ENCODE data around the gene FUT6.
A peak's percentile ranks its signal among the peaks of the same experiment; 100 is the strongest.

Gene FUT6

DNA sequence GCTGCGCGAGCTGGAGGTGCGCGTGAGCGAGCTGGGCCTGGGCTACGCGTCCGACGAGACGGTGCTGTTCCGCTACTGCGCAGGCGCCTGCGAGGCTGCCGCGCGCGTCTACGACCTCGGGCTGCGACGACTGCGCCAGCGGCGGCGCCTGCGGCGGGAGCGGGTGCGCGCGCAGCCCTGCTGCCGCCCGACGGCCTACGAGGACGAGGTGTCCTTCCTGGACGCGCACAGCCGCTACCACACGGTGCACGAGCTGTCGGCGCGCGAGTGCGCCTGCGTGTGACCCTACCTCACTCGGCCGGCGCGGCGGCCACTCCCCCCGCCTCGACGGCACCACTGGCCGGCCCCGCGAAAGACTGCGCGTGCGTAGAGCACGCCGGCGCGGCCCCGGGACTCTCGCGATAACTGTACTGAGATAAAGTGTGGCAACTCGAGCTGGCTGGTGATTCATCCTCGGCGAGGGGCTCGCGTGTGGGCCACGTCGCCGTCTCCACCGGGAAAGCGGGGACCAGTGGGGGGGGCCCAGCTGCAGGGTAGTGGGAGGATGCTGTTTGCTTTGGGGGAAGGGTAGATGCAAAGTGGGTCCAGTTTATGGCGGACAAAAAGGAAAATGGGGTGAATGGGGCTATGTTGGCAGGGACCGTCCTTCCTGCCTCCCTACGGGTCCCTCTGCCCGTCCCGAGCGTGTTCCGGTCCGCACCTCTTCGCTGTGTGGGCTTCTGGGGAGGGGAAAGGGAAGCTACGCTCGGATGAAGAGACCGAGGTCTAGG, 11.4 kb downstream of the FUT6 start:
- peak; percentile 87 for DNase-seq (ENCODE audit: low spot score)

DNA sequence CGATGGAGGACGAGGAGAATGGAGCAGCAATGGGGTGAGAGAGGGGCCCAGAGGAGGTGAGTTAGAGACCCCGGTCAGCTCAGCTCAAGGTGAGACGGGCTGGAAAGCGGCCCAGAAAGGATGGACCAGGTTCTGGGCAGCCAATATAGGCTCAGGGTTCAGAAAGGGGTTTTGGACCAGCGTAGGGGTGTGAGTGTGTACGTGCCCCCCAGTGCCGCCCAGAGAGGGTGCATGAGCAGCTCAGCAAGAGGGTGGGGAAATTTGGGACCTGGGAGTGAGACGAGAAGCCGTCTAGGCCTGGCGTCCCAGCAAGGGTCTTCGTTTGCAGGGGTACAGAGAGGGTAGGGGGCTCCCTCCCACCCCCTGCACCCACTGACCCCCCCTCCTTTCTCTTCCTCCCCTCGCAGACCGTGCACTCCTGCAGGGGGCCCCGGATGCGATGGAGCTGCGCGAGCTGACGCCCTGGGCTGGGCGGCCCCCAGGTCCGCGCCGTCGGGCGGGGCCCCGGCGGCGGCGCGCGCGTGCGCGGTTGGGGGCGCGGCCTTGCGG, 12.1 kb downstream of the FUT6 start:
- no peak for DNase-seq (ENCODE audit: low spot score)

DNA sequence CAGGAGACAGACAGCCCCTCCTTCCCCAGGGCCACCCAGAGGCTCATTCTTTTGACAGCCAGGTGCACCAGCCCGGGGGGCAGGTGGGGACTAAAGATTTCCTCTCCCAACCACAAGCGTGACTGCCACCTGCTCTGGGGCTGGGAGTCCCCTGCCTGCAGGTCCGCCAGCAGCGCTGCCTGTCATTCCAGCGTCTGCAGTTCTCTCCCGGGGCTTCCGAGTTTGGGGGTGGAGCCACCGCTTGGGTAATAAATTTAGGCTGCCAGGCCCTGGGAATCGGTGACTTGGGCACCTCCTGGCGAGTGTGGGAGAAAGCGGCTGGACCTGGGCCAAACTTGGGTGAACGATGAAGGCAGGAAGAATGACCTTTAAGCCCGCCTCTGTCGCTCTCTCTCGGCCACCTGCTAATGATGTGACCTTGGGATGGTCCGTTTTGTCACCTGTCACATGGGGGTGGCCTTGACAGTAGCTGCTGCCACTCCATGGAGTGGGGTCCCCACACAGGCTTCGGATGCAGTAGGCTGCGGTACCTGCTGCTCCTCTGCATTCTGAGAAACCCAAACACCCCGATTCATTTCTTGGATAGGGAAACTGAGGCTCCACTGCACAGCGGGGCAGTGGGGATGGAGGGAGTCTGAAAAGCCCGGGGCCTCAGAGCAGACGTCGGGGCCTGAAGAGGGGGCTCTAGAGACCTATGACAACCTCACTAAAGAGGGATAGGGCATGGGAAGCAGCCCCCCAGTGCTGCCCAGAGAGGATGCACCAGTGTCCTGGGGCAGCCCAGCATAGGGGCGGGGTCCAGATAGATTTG, 12.8 kb downstream of the FUT6 start:
- DNase-seq (ENCODE audit: low spot score), result peak; percentile 92

DNA sequence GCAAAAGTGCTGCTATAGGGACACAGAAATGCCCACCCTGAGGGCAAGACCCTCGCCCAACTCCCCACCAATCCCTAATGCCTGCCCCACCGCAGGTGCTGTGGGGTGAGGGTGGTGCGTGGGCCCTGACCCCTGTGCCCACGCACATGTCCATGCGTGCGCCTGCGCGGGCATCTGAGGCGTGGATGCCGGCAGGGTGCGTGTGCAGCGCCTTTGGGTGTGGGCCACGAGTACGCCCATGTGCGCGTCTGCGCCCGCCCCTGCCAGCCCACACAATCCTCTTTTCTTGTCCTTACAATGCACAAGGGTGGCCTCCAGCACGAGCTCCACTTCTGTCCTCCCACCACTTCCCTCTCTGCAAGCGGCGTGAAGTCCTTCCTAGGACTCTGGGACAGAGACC, 14.3 kb downstream of the FUT6 start:
- no peak for DNase-seq (ENCODE audit: low spot score)

DNA sequence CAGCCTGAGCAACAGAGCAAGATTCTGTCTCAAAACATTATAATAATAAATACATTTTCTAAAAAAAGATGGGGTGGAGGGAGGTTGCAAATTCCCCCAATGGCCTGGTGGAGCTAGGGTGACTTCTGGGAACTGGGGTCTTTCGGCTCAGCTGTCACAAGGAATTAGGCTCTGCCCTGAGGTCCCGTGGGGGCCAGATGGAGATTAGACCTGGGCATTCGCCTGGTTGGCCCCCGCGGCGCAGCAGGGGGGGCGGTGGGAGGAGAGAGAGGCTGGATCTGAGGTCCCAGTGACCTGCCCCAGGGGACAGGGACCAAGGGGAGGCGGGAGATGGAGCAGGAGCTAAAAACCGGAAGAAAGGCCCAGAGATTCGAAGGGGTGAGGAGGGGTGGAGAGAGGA, 14.8 kb downstream of the FUT6 start:
- no peak for DNase-seq (ENCODE audit: low spot score)

DNA sequence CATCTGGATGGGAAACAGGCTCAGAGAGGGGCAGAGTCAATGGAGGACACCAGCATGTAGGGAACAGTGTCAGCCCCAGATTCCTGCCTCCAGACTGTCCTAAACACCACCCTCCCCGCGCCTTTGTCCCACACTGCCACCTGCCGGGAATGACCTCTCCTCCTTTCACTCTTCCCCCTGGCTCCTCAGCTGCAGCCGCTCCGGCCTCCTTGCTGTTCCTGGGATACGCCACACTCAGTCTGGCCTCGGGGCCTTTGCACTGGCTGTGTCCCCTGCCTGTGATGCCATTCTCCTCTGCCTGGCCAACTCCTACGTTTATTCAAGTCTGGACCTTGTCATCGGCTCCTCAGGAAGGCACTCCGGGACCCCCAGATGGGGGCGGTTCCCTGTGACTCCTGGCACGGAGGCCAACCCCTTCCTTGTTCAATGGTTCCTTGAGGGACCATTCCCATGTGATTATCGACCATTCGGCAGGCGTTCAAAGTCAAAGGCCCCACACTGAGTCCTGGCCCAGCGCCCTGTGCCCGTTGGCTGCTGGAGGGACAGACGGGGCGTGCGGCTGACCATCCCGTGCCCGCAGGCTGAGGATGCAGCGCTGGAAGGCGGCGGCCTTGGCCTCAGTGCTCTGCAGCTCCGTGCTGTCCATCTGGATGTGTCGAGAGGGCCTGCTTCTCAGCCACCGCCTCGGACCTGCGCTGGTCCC, 15.8 kb downstream of the FUT6 start:
- DNase-seq (ENCODE audit: low spot score), result peak; percentile 40

DNA sequence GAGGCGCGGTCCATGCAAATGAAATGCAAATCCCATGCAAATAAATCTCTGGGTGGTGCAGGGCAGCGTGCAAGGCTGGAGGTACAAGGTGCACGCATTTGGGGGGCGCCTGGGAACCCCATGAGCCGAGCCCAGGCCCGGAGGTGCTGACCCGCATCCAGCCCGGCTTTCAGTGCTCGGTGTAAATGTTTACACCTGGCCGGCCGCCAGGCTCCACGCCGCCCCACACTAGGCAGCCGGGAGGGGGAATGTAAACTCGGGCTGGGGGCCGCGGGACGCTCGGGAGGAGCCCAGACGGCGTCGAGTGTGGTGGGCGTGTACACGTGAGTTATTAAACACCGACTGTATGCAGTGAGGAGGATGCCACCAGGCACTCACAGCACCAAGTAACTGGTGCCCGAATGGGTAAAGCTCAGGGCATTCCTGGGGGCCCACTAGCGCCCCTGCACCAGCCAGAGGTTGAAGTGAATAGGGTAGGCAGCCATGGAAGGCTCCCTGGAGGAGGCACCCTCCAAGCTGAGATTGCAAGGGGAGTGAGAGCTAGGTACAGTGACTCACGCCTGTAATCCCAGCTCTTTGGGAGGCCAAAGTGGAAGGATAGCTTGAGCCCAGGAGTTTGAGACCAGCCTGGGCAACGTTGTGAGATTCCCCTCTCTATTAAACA, 17.2 kb downstream of the FUT6 start:
- no peak for DNase-seq (ENCODE audit: low spot score)

DNA sequence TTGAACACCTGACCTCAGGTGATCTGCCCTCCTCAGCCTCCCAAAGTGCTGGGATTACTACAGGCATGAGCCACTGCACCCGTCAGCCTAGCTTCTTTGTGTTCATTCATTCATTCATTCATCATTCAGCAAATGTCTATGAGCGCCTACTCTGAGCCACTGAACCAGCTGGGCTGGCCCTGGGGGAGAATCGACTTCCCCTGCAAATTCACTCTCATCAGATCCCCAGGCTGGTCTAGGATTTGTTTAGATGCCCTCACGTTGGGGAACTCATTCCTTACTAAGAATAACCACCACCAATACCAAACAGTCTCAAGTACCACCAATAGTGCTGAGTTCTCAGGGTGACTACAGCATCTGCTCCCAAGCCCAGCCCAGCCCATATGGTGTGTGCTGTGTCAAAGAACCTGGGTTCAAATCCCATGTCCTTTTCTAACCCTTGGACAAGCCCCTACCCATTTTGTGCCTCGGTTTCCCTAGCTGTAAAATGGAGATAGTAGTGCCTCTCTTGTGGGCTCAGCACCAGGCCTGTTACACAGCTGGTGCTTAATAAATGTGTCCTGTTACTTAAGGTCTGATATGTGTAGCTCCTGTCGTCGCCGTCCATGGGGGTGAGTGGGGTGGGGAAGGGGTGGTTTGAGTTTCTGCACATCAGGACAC, 17.9 kb downstream of the FUT6 start:
- no peak for DNase-seq (ENCODE audit: low spot score)

DNA sequence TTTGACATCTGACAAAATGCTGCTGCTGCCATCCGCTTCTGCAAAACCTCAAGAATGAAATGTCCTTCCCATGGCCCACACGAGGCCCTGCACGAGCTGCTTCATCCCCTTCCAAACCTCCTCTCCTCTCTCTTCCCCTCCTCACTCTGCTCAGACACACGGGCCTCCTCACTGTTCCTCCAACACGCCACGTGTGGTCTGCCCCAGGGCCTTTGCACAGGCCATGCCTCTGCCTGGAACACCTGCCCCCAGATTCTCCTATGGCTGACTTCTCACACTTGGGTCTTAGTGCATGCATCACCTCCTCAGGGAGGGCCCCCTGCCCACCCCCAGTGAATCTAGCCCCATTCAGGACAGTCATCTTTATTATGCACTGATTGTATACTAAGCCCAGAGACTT, 18.7 kb downstream of the FUT6 start:
- DNase-seq (ENCODE audit: low spot score), result no peak

DNA sequence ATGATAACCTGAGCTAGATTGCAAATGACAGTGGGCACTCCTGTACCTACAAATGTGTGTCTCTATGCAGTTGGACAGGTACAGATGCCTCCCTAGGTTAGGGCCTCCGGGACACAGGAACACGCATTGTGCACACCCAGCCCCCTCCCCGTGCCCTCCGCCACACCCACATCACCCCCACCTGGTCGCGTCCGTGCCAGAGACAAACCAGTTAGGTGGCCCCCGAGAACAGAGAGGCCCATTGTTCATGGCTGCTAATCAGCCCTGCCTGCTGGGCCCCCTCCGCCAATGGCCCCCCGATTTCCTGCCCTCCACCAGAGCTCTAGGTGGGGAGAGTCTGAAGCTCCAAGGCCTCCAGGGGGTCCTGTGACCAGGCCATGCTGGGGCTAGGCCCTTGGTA, 20.9 kb downstream of the FUT6 start:
- DNase-seq (ENCODE audit: low spot score), result no peak

DNA sequence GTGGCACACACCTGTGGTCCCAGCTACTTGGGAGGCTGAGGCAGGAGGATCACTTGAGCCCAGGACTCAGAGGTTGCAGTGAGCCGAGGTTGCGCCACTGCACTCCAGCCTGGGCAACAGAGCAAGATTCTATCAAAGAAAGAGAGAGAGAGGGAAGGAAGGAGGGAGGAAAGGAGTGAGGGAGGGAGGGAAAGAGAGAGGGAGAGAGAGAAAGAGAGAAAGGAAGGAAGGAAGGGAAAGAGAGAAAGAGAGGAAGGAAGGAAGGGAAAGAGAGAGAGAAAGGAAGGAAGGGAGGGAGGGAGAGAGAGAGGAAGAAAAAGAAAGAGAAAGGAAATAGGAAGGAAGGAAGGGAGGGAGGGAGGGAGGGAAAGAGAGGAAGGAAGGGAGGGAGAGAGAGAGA, 22.3 kb downstream of the FUT6 start:
- no peak for DNase-seq (ENCODE audit: low spot score)

DNA sequence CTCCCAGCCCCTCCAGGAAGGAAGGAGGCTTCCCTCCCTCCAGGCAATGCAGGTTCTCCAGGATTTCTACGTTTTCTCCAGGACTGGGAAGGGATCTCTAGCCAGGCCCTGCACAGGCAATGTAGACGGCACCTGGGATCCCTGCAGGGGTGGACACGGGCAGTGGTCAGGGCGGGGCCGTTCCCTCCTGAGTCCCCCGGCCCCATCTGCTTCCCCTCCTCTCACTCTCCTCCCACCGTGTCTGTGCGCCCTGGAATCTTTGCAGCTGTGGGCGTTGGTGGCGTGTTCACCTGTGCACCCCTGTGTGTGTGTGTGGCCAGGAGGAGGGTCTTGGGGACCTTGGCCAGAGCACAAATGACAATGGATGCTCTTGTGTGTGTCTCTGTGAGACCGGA, 24.7 kb downstream of the FUT6 start:
- DNase-seq (ENCODE audit: low spot score), result no peak

DNA sequence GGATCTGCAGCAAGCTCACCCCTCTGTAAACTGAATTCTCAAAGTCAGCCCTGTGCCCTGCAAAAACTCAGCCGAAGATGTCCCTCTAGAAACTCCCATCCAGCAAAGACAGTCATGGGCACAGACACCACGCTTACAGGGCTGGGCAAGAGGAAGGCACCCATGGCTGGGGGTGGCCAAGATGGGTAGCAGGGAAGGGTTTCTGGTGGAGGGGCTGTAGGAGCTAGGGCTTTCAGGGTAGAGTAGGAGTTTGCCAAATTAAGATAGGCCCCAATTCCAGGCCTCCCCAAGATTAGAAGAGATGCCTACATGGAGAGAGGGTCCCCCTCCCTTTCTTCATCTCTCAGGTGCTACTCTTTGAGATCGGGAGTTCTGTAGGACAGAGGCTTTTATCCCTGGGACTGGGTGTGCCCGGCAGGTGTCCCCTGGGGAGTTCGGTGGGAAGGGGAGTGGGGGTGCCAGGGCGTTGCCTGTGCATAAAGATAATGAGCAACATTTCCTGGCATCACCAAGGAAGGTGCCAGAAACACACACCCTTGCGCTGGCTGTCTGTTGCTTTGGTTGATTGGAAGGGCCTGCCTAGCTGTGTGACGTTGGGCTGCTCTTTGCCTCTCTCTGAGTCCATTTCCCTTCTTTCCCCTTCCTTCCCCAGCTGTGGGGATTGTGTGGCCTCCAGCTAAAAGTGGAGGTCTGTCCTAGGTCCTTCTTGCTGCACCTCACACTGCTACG, 25.2 kb downstream of the FUT6 start:
- no peak for DNase-seq (ENCODE audit: low spot score)

DNA sequence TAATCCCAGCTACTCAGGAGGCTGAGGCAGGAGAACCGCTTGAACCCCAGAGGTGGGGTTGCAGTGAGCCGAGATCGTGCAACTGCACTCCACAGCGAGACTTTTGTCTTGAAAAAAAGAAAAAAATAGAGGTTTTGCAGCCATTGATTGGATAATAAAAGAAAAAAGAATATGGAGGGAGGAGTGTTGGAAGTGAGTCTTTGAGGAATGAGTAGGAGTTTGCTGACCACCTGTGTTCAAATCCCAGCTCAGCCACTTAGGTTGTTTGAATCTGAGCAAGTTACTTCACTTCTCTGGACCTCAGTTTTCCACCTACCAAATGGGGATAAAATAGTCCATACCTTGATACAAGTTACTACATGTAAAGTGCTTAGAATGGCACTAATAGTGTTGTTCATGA, 28.4 kb downstream of the FUT6 start:
- no peak for DNase-seq (ENCODE audit: low spot score)

DNA sequence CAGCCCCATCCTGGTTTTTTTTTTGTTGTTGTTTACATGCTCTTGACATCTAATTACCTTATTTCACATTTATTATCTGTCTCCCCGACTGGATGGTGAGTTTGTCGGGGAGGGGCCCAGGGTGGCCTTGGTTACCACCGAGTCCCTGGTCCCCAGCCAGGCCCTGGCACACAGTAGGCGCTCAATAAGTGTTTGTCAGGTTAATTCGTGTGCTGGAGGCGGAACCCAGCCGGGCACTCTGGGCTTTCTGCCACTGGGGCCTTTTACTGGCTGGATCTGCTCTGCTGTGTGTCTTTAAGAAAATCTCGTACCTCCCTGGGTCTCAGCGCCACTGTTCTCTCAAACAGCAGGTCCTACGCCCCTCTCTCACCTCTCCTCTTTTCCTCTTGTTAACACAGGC, 30.0 kb downstream of the FUT6 start:
- no peak for DNase-seq (ENCODE audit: low spot score)

DNA sequence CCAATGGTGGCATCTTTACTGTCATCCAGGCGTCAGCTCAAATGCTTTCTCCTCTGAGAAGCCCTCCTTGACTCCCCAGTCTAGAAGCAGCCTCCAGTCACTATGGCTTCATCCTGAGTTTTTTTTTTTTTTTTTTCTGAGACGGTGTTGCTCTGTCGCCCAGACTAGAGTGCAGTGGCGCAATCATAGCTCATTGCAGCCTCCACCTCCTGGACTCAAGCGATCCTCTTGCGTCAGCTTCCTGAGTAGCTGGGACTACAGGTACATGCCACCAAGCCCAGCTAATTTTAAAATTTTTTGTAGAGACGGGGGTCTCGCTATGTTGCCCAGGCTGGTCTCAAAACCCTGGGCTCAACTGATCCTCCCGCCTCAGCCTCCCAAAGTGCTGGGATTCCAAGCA, 30.4 kb downstream of the FUT6 start:
- DNase-seq (ENCODE audit: low spot score), result no peak

DNA sequence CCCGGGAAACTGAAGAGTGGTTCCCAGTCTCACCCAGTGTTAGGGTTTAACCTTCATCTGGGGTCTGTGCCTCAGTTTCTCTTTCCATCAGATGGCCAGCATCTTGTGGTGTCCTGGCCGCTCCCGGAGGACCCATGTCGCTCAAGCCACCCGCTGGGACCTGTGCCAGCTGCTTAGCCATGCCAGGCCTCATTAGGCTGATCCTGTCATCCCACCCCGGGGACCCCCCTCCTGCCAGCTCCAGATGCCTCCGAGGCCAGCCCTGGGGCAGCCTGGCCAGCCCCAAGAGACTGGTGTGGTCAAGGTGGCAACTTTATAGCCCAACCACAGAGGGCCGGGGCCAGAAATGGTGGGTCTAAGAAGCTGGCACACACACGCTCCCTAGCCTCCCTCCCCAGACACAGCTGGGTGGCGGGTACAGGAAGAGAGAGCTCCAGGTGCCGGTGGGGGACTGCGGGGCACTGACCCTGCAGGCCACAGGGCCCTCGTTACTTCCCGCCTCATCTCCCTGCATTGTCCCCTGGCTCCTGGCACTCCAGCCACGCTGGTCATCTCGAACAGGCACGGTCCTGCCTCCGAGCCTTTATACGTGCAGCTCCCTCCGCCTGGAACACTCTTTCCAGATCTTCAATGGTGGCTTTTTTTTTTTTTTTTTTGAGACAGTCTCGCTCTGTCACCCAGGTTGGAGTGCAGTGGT, 31.2 kb downstream of the FUT6 start:
- DNase-seq (ENCODE audit: low spot score), result no peak

DNA sequence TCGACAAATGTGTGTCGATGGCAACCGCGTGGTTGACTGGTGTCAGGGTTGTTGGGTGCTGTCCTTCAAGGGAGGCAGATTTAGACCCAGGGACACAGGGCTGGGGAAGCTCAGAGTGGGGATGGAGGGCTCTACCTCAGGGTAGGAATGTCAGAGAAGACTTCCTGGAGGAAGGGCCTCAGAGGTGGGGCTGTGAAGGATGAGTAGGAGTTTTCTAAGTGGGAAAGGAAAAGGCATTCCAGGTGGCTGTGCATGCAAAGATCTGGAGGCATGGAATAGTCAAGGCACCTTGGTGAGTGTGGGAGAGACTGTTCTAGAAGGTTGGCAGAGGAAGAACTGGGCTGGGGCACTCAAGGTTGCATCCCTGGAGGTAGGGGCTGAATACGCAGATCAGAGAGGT, 32.6 kb downstream of the FUT6 start:
- no peak for DNase-seq (ENCODE audit: low spot score)

DNA sequence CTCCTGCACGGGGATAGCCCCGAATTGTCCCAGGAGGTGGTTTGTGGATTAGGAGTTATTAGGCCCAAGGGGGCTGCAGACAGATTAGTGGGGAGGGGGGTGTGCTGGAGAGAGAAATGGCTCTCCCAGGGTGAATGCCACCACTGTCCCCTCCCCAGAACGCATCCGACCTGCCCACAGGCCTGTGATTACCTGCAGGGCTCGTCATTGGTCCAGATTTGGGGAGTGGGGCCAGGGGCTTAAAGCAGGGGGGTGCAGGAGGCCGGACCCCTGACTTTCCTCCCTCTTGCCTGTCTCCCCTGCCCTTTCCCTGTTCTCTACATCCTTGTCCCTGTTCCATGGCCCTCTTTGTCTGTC, 33.4 kb downstream of the FUT6 start:
- DNase-seq (ENCODE audit: low spot score), result no peak

DNA sequence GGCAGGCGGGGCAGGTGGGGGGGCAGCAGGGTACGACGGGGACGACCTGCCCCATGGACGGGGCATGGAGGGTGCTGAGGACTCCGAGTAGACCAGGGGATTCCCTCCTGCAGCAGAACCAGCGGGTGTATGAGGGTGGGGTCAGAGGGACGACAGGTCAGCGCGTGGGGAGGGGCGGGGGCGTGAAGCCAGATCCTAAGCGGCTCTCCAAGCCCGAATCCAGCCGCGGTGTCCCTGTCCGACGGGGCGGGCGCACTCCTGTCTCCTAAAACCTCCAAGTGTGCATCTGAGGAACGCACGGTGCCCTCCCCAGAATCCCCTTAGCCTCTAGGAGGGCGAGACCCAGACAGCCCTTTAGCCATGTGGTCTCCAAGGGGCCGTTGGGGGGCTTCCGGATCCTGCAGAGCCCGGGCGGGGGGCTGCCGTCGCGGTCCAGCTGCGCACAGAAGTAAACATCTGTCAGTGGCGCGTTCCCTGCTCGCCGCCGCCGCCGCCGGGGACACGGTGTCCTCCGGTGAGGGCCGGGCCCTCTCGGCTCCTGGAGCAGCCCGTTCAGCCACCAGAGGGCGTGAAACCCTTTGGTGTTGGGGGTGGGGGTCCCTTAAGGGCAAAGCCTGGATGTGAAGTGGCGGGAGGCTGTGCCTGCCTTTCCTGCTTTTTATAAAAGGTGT, 33.9 kb downstream of the FUT6 start:
- peak; percentile 63 for DNase-seq (ENCODE audit: low spot score)
